Mesenchymal stem cell (in vitro differentiated cells and primary cell): ENCODE data around the gene NSL1.

Experiments
- DNase-seq: peaks from one replicate; pipeline ENCODE4 v3.0.0-alpha.2; 2013
- H2AFZ ChIP-seq: one replicate; pipeline ENCODE4 v1.6.1; 2013; ENCODE audit warnings: low read depth, mild to moderate bottlenecking, control low read depth, inconsistent platforms, low read length, moderate library complexity
- H2AK5ac ChIP-seq: 2 replicates; pipeline ENCODE4 v1.6.1; 2013; ENCODE audit warnings: low read length, moderate library complexity, mild to moderate bottlenecking, inconsistent platforms; ENCODE audit not compliant: severe bottlenecking
- H2BK120ac ChIP-seq: one replicate; pipeline ENCODE4 v1.6.1; 2013; ENCODE audit warnings: low read depth, mild to moderate bottlenecking, inconsistent platforms, low read length, moderate library complexity
- H2BK12ac ChIP-seq, 2 experiments: one replicate each; pipeline ENCODE4 v1.6.1; 2013; ENCODE audit warnings: inconsistent platforms in 2 of 2, low read length in 2 of 2, mild to moderate bottlenecking in 2 of 2, moderate library complexity in 2 of 2, control low read depth in 1 of 2
- H2BK15ac ChIP-seq: one replicate; pipeline ENCODE4 v1.6.1; 2013; ENCODE audit warnings: mild to moderate bottlenecking, low read depth, inconsistent platforms; ENCODE audit not compliant: poor library complexity, severe bottlenecking
- H2BK5ac ChIP-seq: 2 replicates; pipeline ENCODE4 v1.6.1; 2013; ENCODE audit warnings: low read depth, mild to moderate bottlenecking, low read length, control low read depth, inconsistent platforms; ENCODE audit not compliant: poor library complexity, severe bottlenecking
- H3K14ac ChIP-seq, 2 experiments: one replicate each; pipeline ENCODE4 v1.6.1; 2013; ENCODE audit warnings: inconsistent platforms in 2 of 2, low read length in 2 of 2, control low read depth in 1 of 2, mild to moderate bottlenecking in 1 of 2, moderate library complexity in 1 of 2
- H3K18ac ChIP-seq, 2 experiments: one replicate each; pipeline ENCODE4 v1.6.1; 2013; ENCODE audit warnings: inconsistent platforms in 2 of 2, low read length in 2 of 2, control low read depth in 1 of 2, low read depth in 1 of 2, mild to moderate bottlenecking in 1 of 2
- H3K23ac ChIP-seq, 2 experiments: one replicate each; pipeline ENCODE4 v1.6.1; 2013; ENCODE audit warnings: inconsistent platforms in 2 of 2, low read length in 2 of 2, mild to moderate bottlenecking in 2 of 2, moderate library complexity in 2 of 2, control low read depth in 1 of 2
- H3K27ac ChIP-seq: 2 replicates; pipeline ENCODE4 v1.5.1; 2013; ENCODE audit warnings: mild to moderate bottlenecking, moderate library complexity, low read length, control low read depth, inconsistent platforms; ENCODE audit not compliant: poor library complexity, severe bottlenecking
- H3K27me3 ChIP-seq, 2 experiments: 2 replicates each; pipeline versions ENCODE4 v1.6.1 to v1.7.0; 2013; ENCODE audit warnings: low read length in 2 of 2, mild to moderate bottlenecking in 2 of 2, moderate library complexity in 2 of 2, control low read depth in 1 of 2, inconsistent platforms in 1 of 2; ENCODE audit not compliant: control insufficient read depth in 1 of 2, insufficient read depth in 1 of 2
- H3K36me3 ChIP-seq, 2 experiments: 2 replicates each; pipeline versions ENCODE4 v1.6.1 to v1.7.0; 2013; ENCODE audit warnings: low read length in 2 of 2, control low read depth in 1 of 2, inconsistent platforms in 1 of 2, low read depth in 1 of 2, mild to moderate bottlenecking in 1 of 2; ENCODE audit not compliant: insufficient read depth in 2 of 2, control insufficient read depth in 1 of 2
- H3K4ac ChIP-seq, 2 experiments: one replicate each; pipeline ENCODE4 v1.6.1; 2013; ENCODE audit warnings: inconsistent platforms in 2 of 2, low read length in 2 of 2, mild to moderate bottlenecking in 2 of 2, moderate library complexity in 2 of 2, control low read depth in 1 of 2, low read depth in 1 of 2
- H3K4me1 ChIP-seq: 2 replicates; pipeline ENCODE4 v1.6.1; 2013; ENCODE audit warnings: low read depth, low read length, control low read depth; ENCODE audit not compliant: control insufficient read depth, insufficient read depth
- H3K4me2 ChIP-seq: 2 replicates; pipeline ENCODE4 v1.6.1; 2013; ENCODE audit warnings: low read length, mild to moderate bottlenecking, inconsistent platforms; ENCODE audit not compliant: poor library complexity, severe bottlenecking
- H3K4me3 ChIP-seq, 2 experiments: 2 replicates each; pipeline versions ENCODE4 v1.5.1 to v1.7.0; 2013; ENCODE audit warnings: low read length in 2 of 2, mild to moderate bottlenecking in 2 of 2, control low read depth in 1 of 2, low read depth in 1 of 2; ENCODE audit not compliant: insufficient read depth in 1 of 2
- H3K79me1 ChIP-seq: replicated peaks from 2 replicates; pipeline ENCODE4 v1.6.1; 2013; ENCODE audit warnings: mild to moderate bottlenecking, control low read depth, low read length, inconsistent platforms; ENCODE audit not compliant: poor library complexity, severe bottlenecking
- H3K9ac ChIP-seq: 2 replicates; pipeline ENCODE4 v1.7.0; 2013; ENCODE audit warnings: mild to moderate bottlenecking, low read length, moderate library complexity
- H3K9me3 ChIP-seq: 2 replicates; pipeline ENCODE4 v1.7.0; 2013; ENCODE audit warnings: mild to moderate bottlenecking, low read length; ENCODE audit not compliant: control insufficient read depth
- H4K8ac ChIP-seq: one replicate; pipeline ENCODE4 v1.6.1; 2013; ENCODE audit warnings: inconsistent platforms, mild to moderate bottlenecking, low read length, moderate library complexity
- H4K91ac ChIP-seq: one replicate; pipeline ENCODE4 v1.6.1; 2013; ENCODE audit warnings: mild to moderate bottlenecking, low read length, inconsistent platforms
- WGBS: methylation state at CpG from one replicate; pipeline ENCODE4 v1.1.7; 2013; ENCODE audit warnings: mixed read lengths; 5-methylcytosine and 5-hydroxymethylcytosine counted together

Gene NSL1

GRCh38 chr1:212743901-212744475, 47.6 kb downstream of the NSL1 start:
- peaks cover 15% of the 10 kb centered on the region for H3K79me1 ChIP-seq
- no peak overlapping the region for H3K4me3 ChIP-seq
- no peak overlapping the region for H3K14ac ChIP-seq
- no peak overlapping the region for H3K18ac ChIP-seq
- no peak overlapping the region for H3K27ac ChIP-seq
- H2BK5ac ChIP-seq = no peak overlapping the region
- H2BK120ac ChIP-seq = no peak overlapping the region
- H2AFZ ChIP-seq = no peak overlapping the region
- H2BK12ac ChIP-seq = no peak overlapping the region
- no peaks in the 10 kb centered on the region for H3K9me3 ChIP-seq
- no peak overlapping the region for H3K4ac ChIP-seq
- WGBS = 76% methylated on average over 4 of the region's 4 CpGs
- H3K4me2 ChIP-seq = no peak overlapping the region
- peaks cover 0 to 4% of the 10 kb centered on the region in 2 experiments for H3K36me3 ChIP-seq
- H2BK15ac ChIP-seq = no peak overlapping the region
- peak; percentile 4 for DNase-seq
- no peak overlapping the region for H3K23ac ChIP-seq
- no peak overlapping the region for H3K9ac ChIP-seq
- no peak overlapping the region for H4K8ac ChIP-seq
- no peaks in the 10 kb centered on the region for H3K4me1 ChIP-seq
- H3K27me3 ChIP-seq = no peaks in the 10 kb centered on the region
- no peak overlapping the region for H2AK5ac ChIP-seq
- no peak overlapping the region for H4K91ac ChIP-seq

- no peak overlapping the region for H2AK5ac ChIP-seq
- H3K4me2 ChIP-seq = no peak overlapping the region
- no peak overlapping the region for H2AFZ ChIP-seq
- H4K8ac ChIP-seq = no peak overlapping the region
- no peak overlapping the region for H2BK15ac ChIP-seq
- H3K36me3 ChIP-seq = peaks cover 0 to 4% of the 10 kb centered on the region in 2 experiments
- no peak overlapping the region for H2BK120ac ChIP-seq
- H2BK5ac ChIP-seq = no peak overlapping the region
- no peak overlapping the region for H3K18ac ChIP-seq
- H2BK12ac ChIP-seq = no peak overlapping the region
- H4K91ac ChIP-seq = no peak overlapping the region
- no peaks in the 10 kb centered on the region for H3K4me1 ChIP-seq
- H3K27me3 ChIP-seq = no peaks in the 10 kb centered on the region
- no peak overlapping the region for H3K4ac ChIP-seq
- H3K79me1 ChIP-seq = peaks cover 2% of the 10 kb centered on the region
- no peak overlapping the region for H3K4me3 ChIP-seq
- WGBS = 100% methylated on average over 1 of the region's 1 CpG
- no peak overlapping the region for H3K23ac ChIP-seq
- H3K9me3 ChIP-seq = no peaks in the 10 kb centered on the region
- no peak overlapping the region for H3K9ac ChIP-seq
- no peak for DNase-seq
- no peak overlapping the region for H3K27ac ChIP-seq
- no peak overlapping the region for H3K14ac ChIP-seq
Observed at GRCh38 chr1:212738330-212738729, 53.2 kb downstream of the NSL1 start.

GRCh38 chr1:212737559-212737958, 54.0 kb downstream of the NSL1 start:
- H2BK120ac ChIP-seq = no peak overlapping the region
- H3K9me3 ChIP-seq = no peaks in the 10 kb centered on the region
- no peak overlapping the region for H3K18ac ChIP-seq
- no peak overlapping the region for H2AK5ac ChIP-seq
- H2BK12ac ChIP-seq = no peak overlapping the region
- no peak overlapping the region for H3K23ac ChIP-seq
- H3K4me2 ChIP-seq = no peak overlapping the region
- no peaks in the 10 kb centered on the region for H3K27me3 ChIP-seq
- no peaks in the 10 kb centered on the region for H3K4me1 ChIP-seq
- H3K79me1 ChIP-seq = peaks cover 2% of the 10 kb centered on the region
- no peak overlapping the region for H2AFZ ChIP-seq
- no peak overlapping the region for H3K27ac ChIP-seq
- no peak overlapping the region for H4K91ac ChIP-seq
- H4K8ac ChIP-seq = no peak overlapping the region
- DNase-seq = no peak
- peaks cover 0 to 9% of the 10 kb centered on the region in 2 experiments for H3K36me3 ChIP-seq
- H3K4me3 ChIP-seq = no peak overlapping the region
- no peak overlapping the region for H3K9ac ChIP-seq
- no peak overlapping the region for H2BK5ac ChIP-seq
- H2BK15ac ChIP-seq = no peak overlapping the region
- no peak overlapping the region for H3K4ac ChIP-seq
- no peak overlapping the region for H3K14ac ChIP-seq

DNA sequence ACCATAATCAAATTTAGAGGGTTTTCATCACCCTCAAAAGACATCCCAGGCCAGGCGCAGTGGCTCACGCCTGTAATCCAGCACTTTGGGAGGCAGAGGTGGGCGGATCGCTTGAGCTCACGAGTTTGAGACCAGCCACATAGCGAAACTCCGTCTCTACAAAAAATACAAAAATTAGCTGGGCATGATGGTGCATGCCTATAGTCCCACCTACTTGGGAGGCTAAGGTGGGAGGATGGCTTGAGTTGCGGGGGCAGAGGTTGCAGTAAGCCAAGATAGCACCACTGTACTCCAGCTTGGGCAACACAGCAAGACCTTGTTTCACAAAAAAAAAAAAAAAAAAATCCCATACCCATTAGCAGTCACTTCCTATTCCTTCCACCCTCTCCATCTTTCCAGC, 58.5 kb downstream of the NSL1 start:
- no peak overlapping the region for H4K91ac ChIP-seq
- H3K27me3 ChIP-seq = no peaks in the 10 kb centered on the region
- no peak overlapping the region for H3K4ac ChIP-seq
- H3K79me1 ChIP-seq = peaks cover 7% of the 10 kb centered on the region
- no peaks in the 10 kb centered on the region for H3K4me1 ChIP-seq
- H4K8ac ChIP-seq = no peak overlapping the region
- no peak overlapping the region for H2AFZ ChIP-seq
- H3K36me3 ChIP-seq = peaks cover 0 to 6% of the 10 kb centered on the region in 2 experiments
- no peak overlapping the region for H3K4me3 ChIP-seq
- no peak overlapping the region for H3K23ac ChIP-seq
- H3K14ac ChIP-seq = no peak overlapping the region
- no peak overlapping the region for H2BK5ac ChIP-seq
- no peak overlapping the region for H2AK5ac ChIP-seq
- H3K18ac ChIP-seq = no peak overlapping the region
- no peak overlapping the region for H3K9ac ChIP-seq
- no peak overlapping the region for H3K27ac ChIP-seq
- H2BK120ac ChIP-seq = no peak overlapping the region
- no peak overlapping the region for H2BK15ac ChIP-seq
- H3K4me2 ChIP-seq = no peak overlapping the region
- H3K9me3 ChIP-seq = no peaks in the 10 kb centered on the region
- H2BK12ac ChIP-seq = no peak overlapping the region
- no peak for DNase-seq
- over 99% methylated on average over 8 of the region's 8 CpGs for WGBS
